ENCODE results near the gene SNTG2.

SNTG2 gene

DNA sequence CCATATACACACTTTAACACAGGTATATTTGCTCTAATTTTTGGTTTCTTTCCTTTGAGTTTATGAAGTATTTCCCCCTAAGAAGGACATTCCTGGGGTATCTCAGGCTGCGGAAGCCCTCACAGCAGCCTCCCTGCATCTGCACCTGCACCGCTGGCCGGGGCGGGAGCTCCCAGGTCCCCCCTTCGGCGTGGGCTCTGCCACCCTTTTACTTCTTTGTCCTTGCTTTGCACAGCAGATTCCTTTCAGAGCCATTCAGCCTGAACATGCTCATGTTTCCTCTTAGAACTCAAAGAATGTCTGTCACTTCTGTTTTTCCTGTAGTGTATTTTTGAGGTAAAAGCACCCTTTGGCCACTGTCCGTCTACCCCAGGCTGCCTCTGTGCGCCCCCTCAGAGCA is 146.5 kb downstream of the SNTG2 start:
- TF ChIP-seq POLR2AphosphoS5 (IDR thresholded peaks at IDR 0.05; ENCODE audit: low read depth, low read length), result no peak
- no peak for TF ChIP-seq FOXP2 (optimal IDR thresholded peaks at IDR 0.05; ENCODE audit: borderline replicate concordance, extremely low read depth, extremely low read length, insufficient read depth)

DNA sequence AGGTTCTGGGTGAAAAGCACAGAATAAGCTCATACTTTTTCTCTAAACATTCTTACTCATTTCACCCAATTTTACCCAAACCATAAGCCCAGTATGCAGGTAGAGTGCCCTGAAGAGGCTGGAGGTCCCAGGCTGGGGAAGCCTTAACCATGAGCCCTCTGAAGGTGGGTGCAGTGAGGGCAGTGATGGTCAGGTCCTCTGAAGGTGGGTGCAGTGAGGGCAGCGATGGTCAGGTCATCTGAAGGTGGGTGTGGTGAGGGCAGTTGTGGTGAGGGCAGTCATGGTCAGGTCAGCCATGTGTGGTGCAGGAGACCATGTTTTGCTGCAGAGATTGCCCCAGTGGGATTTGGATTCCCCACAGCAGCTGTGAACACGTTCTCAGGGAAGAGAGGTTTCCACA is 148.8 kb downstream of the SNTG2 start:
- TF ChIP-seq FOXP2 (optimal IDR thresholded peaks at IDR 0.05; ENCODE audit: borderline replicate concordance, extremely low read depth, extremely low read length, insufficient read depth) (no peak), TAF1 (IDR thresholded peaks at IDR 0.05; ENCODE audit: borderline replicate concordance, insufficient read depth, low read length) (no peak), POLR2AphosphoS5 (IDR thresholded peaks at IDR 0.05; ENCODE audit: low read depth, low read length) (no peak), SIN3A (IDR thresholded peaks at IDR 0.05; ENCODE audit: borderline replicate concordance, insufficient read depth, low read length) (no peak)
- TF ChIP-seq, protein P1, sequence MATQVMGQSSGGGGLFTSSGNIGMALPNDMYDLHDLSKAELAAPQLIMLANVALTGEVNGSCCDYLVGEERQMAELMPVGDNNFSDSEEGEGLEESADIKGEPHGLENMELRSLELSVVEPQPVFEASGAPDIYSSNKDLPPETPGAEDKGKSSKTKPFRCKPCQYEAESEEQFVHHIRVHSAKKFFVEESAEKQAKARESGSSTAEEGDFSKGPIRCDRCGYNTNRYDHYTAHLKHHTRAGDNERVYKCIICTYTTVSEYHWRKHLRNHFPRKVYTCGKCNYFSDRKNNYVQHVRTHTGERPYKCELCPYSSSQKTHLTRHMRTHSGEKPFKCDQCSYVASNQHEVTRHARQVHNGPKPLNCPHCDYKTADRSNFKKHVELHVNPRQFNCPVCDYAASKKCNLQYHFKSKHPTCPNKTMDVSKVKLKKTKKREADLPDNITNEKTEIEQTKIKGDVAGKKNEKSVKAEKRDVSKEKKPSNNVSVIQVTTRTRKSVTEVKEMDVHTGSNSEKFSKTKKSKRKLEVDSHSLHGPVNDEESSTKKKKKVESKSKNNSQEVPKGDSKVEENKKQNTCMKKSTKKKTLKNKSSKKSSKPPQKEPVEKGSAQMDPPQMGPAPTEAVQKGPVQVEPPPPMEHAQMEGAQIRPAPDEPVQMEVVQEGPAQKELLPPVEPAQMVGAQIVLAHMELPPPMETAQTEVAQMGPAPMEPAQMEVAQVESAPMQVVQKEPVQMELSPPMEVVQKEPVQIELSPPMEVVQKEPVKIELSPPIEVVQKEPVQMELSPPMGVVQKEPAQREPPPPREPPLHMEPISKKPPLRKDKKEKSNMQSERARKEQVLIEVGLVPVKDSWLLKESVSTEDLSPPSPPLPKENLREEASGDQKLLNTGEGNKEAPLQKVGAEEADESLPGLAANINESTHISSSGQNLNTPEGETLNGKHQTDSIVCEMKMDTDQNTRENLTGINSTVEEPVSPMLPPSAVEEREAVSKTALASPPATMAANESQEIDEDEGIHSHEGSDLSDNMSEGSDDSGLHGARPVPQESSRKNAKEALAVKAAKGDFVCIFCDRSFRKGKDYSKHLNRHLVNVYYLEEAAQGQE (IDR thresholded peaks at IDR 0.05; ENCODE audit: insufficient read depth in 1 of 2, low read depth in 2 of 2, low read length in 2 of 2), result no peak

DNA sequence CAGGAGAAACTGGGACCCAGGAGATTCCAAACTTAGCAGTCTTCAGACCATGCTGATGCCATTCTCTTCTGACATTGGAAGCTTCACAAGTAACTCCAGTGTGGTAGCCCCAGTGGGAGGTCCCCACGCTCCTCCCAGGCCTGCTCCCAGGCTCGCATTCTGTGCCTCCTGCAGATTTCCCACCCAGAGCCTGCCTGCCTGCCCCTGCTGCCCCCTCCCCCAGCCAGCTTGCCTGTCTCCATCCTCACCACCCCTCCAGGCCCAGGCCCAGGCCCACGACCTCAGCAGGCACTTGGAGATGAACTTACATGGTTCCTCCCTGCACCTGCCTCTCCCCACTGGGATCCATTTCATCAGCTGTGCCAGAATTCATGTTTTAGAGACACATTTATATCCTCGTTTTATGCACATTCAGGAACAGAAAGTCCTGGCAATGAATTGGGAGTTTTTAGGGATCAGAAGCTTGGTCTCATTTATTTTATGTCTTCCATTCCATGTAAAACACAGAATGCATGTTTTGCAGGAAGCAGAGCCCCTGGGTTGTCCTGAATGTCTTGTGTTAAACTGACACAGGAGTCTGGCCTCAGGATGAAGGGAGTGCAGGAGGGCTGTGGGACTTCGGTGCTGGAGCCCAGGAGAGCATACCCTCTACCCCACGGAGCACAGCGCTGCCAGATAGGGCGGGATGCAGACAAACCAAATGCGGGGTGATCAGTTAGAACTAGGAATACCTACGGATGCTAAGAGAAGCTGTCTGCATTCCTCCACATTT is 150.5 kb downstream of the SNTG2 start:
- TF ChIP-seq SIN3A (IDR thresholded peaks at IDR 0.05; ENCODE audit: borderline replicate concordance, insufficient read depth, low read length), result no peak
- no peak for TF ChIP-seq FOXP2 (optimal IDR thresholded peaks at IDR 0.05; ENCODE audit: borderline replicate concordance, extremely low read depth, extremely low read length, insufficient read depth)
- no peak for TF ChIP-seq TAF1 (IDR thresholded peaks at IDR 0.05; ENCODE audit: borderline replicate concordance, insufficient read depth, low read length)
- TF ChIP-seq, protein P1 (IDR thresholded peaks at IDR 0.05; ENCODE audit: insufficient read depth in 1 of 2, low read depth in 2 of 2, low read length in 2 of 2), result no peak
- TF ChIP-seq POLR2AphosphoS5 (IDR thresholded peaks at IDR 0.05; ENCODE audit: low read depth, low read length), result no peak

DNA sequence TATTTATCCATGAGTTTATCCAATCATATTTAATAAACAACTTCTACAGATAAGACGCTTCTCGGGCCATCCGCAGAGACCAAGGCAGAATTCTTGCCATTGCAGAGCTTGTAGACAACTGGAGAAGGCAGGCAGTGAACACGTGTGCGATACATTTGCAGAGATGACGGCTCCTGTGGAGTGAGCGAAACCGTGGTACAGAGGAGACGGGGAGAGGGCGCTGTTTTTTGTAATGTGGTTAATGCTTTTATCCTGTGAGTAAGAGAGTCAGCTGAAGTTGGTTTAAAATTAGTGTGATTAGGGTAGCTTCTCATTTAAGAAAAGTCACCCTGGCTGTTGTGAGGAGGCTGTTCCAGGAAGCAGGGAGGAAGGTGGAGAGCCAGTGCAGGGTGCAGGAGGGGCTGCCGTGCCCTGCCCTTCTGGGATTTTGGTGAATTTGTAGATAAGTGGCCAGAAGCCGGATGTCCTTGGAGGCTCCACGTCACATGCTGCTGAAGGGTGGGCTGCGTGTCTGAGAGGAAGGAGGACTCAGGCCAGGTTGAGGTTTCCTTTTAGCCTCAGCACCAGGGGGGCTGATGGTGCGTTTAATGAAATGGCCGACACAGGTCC is 151.4 kb downstream of the SNTG2 start:
- TF ChIP-seq POLR2AphosphoS5 (IDR thresholded peaks at IDR 0.05; ENCODE audit: low read depth, low read length) (no peak), SIN3A (IDR thresholded peaks at IDR 0.05; ENCODE audit: borderline replicate concordance, insufficient read depth, low read length) (no peak), FOXP2 (optimal IDR thresholded peaks at IDR 0.05; ENCODE audit: borderline replicate concordance, extremely low read depth, extremely low read length, insufficient read depth) (no peak), TAF1 (IDR thresholded peaks at IDR 0.05; ENCODE audit: borderline replicate concordance, insufficient read depth, low read length) (no peak)
- TF ChIP-seq, protein P1 (IDR thresholded peaks at IDR 0.05; ENCODE audit: insufficient read depth in 1 of 2, low read depth in 2 of 2, low read length in 2 of 2), result no peak

DNA sequence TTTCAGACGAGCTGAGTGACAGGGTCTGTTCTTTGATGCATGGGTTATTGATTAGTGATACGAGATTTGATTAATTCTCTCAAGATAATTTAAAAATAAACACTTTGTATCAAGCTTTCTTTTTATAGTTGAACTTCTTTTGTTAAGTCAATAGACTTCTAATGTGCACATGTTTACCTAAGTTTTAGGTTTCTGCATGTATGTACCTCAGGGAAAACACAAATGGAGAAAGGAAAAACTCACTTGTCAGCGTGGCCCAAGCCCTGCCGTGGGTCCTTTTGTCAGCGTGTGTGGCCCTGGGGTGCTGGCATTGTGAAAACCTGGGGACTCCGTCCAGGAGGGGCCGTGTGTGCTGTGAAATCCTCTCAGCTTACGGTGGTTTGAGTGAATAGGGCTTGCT is 153.7 kb downstream of the SNTG2 start:
- TF ChIP-seq, protein P1 (IDR thresholded peaks at IDR 0.05; ENCODE audit: insufficient read depth in 1 of 2, low read depth in 2 of 2, low read length in 2 of 2), result no peak
- TF ChIP-seq FOXP2 (optimal IDR thresholded peaks at IDR 0.05; ENCODE audit: borderline replicate concordance, extremely low read depth, extremely low read length, insufficient read depth), result no peak
- TF ChIP-seq POLR2AphosphoS5 (IDR thresholded peaks at IDR 0.05; ENCODE audit: low read depth, low read length), result no peak
- TF ChIP-seq SIN3A (IDR thresholded peaks at IDR 0.05; ENCODE audit: borderline replicate concordance, insufficient read depth, low read length), result no peak
- no peak for TF ChIP-seq TAF1 (IDR thresholded peaks at IDR 0.05; ENCODE audit: borderline replicate concordance, insufficient read depth, low read length)
